EH (cell line): Measurements from ENCODE around the gene STAC3.

Experiments
- DNase-seq: peaks from one replicate; pipeline ENCODE4 v3.0.0-alpha.2; 2015; ENCODE audit warnings: low read depth

STAC3 gene

DNA sequence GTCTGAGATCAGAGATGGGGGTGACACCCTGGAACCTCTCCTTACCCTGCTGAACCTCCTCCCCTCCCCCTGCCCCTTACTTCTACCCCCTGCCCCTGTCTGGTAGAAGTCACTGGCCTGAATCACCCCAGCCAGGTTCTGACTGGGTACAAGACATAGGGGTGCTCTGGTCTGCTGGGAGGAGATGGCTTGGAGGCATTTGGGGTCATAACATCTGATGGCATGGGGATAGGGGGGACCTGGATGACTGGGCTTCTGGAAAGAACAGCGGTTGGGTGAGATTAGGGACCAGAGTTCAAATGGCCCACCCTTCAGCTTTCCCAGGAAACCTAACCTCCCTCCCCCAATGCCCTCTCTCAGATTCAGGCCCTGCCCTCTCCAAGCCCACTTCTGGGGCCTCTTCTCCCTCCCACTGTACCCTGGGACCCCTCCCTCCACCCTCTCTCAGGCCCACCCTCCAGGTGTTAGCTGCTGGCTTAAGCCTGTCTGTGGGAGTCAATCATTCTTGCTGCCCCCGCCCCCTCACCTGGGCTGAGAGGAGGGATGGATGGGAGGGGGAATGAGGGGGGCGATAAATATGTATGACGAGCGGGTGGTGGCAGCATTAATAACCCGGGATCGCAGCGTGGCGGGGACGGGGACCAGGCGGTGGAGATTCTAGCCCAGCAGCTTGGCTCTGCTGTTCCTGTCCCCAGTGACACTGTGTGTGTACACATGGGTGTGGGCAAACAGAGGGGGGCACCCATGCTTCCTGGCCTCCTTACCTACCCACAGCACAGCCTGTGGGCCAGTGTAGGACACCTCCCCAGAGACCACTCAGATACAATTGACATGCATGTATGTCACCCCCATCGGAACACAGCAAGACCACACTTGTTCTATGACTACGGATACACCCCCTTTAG is 28.4 kb downstream of the STAC3 start:
- no peak for DNase-seq

DNA sequence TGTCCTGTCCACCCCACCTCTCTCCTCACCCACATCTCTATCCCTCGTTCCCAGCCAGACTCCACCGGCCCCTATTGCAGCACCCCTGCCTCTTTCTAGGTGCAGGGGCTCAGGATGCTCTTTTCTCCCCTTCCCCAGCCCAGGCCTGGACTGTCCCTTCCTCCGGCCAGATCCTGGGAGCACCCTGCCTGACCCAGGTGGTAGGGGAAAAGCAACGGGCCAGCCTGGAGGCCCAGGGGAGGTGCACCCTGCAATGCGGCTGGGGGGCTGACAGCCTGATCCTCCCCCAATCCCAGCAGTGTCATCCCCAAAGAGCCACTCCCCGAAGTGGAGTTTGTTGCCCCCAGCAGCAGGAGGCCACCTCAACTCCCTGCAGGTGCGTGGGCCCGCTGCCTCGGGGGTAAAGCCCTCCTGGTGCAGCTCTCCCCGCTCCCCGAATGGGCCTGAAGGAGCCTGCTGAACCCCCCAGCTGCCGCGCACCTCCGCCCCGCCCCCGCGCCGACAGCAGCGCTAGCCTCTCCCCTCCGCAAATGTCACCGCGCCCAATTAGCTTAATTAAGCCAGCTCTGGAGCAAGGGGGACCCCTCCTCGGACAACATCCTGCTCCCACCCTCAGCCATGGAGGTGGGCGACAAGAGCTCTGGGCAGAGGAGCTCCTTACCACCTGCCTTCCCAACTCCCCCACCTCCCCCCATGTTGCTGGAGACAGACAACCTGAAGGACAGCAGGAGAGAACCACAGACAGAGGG is 29.6 kb downstream of the STAC3 start:
- no peak for DNase-seq

DNA sequence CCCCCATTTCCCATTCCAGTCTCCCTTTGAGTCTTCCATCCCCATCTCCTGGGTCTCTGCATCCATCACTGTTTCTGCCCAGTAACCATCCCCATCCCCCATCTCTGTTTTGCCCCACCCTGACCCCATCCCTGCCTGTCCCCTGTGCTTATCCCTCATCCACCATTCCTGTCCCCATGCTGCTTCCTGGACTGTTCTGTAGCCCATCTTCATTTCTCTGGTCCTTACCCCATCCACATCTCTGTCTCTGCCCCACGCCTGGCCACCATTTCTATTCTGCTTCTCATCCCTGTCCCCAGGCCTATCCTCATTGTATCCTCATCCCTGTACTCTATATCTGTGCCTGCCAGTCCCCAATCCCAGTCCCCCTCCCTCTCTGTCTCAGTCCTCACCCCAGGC is 30.2 kb downstream of the STAC3 start:
- DNase-seq: no peak

DNA sequence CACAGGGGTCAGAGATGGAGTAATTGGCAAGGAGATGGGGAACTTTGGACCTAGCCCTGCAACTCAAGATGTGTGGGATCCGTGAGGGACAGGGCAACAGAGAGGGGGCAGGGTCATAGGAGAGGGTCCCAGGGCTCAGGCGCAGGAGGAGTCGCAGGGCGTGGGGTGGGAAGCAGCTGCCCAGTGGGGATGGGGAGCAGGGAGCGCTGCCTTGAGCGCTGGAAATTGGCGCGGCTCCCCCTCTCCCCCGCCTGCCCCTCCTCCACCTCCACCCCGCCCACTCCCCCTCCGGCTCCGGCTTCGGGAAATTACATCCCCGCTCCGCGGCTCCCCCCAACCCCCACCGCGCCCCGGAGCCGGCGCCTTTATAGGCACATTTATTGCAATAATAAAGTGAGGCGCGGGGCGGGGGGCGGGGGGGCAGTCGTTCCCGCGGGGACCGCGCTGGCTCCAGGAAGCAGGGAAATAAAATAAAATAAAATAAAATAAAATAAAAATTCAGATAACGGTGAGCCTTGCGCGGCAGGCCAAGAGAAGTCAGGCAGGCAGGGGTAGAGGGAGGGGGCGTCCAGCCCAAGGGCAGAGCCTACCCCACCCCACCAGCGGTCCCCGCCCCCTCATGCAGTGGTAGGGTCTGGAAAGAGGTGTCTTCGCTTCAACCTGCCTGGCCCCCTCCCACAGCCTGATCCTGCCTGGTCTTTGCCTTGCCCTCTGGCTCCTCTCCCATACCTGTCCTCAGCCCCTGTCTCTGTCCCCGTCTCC is 30.8 kb downstream of the STAC3 start:
- DNase-seq: no peak

DNA sequence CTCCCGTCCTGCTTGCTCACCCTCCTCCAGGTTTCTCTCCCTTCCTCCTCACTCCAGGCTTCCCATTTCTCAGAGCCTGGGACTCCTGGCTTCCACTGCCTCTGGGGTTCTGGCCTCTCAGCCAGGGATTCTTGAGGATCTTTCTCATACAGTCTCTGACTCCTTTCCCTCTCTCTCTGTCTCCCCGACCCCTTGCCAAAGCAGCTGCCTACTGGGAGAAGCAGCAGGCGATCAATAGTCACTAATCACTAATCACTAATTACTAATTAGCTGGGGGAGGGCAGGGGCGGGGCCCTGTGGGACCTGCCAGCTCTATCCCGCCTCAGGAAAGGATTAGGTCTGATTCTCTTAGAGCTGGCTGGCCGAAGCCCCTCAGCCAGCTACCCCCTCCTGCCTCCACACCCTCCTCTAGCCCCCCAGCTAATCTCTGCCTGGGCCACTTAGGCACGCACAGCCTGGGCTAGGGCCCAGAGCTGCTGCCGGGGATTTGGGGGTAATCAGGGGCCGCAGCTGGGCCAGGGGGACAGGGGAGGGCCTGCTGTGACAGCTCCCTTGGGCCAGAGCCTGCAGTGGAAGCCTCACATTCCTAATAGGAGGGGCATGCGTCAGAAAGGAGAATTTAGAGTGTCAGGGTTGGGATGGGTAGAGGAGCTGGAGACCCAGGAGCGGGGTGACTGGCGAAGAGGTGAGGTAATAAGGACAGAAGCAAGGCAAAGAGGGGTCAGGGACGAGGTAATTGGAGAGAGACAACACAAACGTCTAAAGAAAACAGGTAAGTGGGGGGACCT is 31.6 kb downstream of the STAC3 start:
- no peak for DNase-seq

DNA sequence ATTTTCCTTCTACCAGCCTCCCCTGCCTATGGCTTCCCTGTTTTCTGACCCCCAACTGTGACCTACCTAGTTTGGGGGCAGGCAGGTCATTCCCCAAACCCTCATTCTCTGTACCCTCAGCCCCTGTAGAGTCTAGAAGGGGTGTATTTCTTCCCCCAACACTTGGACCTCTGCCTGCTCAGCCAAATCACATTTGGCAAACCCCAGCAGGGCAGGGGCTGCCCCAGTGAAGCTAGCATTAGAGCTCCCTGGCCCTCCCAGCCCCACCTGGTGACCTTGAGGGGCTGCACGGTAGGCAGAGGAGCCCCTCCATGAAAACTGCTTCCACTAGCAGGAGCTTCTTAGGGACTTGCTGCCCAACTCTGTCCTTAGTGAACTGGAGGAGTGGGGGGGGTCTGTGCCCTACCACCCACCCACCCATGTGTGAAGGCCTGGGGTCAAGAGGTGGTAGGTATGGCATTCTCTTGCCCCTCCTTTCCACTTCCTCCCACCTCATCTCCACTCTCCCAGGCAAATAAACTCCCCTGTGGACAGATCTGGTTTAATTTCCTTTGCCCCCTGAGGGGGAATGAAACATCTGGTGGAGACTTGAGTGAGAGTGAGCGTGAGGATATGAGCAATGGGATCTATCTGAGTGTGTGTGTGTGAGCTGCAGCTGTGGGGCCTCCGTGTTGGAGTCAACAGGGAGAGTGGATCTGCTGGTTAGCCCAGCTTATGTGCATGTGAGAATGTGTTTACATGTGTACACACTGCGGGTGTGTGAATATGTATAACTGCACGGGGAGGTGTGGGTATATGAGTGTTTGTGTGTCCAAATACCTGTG is 32.7 kb downstream of the STAC3 start:
- DNase-seq: peak; percentile 49

DNA sequence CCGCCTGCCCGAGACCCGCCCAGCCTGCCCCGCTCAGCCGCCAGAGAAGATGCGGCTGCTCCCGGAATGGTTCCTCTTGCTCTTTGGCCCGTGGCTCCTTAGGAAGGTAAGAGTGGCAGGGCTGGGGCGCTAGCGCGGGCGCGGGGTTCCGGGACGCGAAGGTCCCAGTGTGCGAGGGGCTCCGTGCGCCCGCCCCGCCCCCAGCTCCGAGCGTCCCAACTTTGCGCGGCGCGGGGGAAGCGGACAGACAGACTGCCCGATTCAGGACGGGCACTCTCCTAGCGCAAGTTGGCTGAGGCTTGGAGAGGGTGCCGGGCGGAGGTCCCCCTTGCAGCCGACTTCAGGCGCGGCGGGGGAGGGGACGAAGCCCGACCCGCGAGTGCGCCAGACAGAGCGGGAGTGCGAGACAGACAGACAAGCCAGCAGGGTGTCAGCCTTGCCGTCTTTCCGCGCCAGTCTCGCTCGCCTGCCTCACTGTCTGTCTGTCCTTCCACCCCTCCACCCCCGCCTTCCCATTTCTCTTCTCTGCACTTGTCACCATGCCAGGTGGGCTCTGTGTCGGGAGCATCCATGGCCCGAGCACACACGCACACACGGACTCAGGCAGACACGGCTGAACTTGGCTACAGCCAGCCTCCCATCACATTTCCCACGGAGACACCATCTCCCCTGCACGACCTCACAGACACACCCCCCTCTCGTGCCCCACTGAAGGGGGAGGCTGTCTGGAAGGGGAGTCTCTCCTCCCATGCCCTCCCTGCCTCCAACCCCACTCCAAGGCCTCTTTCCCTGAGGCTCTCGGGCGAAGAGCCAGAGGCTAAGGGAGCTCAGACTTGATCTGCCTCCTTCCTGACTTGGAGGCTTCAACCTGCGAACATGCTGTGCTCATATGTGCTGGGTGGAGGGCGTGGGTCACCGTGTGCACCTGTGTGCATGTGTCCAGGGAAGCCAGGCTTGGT is 33.8 kb downstream of the STAC3 start:
- DNase-seq: peak; percentile 46

DNA sequence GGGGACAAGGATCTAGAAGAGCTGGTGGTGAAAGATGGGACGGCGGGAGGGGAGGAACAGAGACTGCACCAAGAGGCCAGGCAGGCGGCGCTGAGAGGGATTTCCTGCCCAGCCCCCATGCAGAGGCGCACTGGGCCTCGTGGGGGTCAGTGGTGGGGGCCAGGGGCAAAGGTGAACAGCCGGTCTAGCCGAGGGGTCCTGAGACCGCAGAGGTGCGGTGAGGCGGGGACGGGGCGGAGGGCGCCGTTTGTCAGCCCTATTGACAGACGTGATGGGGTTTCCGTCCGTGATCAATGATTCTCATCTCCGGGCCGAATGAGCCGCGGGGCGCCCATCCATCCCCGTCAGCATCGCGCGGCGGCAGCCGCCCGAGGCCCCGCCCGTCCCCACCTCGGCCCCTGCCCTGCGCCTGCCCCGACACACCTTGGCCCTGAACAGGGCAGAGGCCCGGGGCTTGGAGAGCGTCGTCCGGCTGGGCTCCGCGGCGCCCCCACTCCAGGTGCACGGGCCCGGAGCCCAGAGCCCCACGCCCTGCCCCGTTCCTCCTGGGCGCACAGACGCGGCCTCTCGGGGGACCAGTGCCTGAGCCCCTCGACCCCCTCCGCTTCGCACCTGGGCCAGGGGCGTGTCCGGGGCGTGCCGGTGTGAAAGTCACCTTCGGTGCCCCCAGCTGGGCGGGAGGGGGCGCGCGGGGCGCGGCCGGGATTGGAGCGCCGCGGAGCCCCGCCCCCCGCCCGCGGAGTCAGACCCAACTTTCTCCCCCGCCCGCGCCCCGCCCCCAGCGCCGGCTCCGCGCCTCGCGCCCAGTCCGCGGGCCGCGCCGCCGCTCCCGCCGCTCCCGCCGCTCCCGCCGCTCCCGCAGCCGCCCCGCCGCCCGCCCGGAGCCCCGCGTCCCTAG is 34.7 kb downstream of the STAC3 start, which contains the start of gene NXPH4:
TSS of gene NXPH4 (plus strand) at position 781 of the 898 bp plus-strand sequence. CDS start 176 bp downstream, outside the sequence.
- DNase-seq: peak; percentile 43

DNA sequence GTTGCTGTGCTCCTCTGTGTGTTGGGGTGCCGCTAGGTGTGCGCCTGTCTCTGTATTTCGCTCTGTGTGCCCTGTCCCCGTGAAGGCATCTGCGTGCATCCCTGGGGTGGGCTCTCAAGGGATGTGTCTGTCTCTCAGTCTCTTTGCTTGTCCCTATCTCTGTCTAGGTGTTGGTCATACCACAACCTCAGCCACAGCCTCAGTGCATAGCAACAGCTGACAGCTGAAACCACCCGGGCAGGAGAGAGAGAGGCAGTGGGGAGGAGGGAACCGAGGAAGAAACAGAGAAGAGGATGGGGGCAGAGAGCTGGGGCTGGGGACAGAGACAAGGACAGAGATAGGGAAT is 35.3 kb downstream of the STAC3 start:
- DNase-seq: peak; percentile 45

DNA sequence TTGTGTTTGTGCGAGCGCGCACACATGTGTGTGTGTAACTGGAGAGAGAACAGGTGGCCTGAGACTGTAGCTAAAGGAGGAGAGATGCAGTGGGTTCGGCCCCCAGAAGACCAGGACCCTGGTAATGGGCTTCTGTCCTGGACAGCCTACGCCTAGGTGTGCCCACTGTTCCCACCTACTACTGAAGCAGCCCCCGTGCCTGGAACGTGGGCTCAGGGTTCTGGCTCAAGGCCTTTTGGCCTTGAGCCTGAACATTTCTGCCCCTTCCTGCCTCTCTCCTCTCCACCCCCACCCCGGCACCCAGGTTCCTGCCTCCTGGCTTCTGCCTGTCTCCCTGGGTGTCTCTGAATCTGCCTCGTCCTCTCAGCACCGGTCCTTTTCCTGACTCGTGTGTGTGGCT is 35.9 kb downstream of the STAC3 start:
- DNase-seq: no peak

DNA sequence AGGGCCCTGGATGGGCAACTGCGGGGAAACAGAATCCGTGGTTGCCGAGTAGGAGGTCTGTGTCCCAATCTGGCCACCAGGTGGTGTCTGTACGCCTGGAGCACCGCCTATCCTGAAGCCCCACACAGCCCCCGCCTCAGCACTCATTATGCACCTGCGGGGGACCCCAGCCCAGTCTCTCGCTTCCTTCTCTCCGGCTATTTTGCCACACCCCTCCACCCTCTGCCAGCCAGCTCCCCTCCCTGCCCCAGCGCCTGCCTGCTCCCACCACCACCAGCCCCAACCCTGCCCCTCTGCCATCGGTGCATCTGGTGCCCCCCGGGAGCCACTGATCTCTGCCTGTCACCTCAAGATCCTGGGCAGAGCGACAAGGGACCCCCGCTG is 36.6 kb downstream of the STAC3 start:
- peak; percentile 66 for DNase-seq

DNA sequence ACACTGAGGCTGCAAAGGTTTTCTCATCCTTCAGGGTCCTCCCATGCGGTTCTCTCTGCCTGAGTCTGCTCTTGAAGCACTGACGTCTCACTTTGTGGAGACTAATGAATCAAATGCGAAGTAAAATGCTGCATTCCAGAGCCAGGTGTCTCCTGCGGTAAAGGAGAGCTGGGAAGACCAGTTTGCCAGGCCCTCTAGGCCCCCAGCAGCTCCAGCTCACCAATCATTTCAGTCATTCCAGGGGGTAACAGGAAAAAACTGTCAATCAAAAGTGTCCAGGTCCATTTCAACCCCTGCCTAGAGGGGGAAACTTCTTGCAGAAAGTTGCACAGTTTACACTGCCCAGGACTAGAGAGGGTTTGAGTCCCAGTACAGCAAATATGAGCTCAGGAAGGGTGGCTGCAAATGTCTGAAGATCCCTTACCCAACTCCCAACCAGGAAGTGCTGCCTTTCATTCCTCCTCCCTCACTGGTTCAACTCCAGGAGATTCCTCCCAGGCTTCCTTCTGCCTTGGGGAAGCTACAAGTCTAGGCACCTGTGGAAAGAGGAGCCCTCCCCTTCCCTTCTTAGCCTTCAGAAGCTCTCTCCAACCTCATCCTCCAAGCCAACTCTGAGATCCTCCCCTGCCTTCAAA is 37.1 kb downstream of the STAC3 start:
- DNase-seq: no peak

DNA sequence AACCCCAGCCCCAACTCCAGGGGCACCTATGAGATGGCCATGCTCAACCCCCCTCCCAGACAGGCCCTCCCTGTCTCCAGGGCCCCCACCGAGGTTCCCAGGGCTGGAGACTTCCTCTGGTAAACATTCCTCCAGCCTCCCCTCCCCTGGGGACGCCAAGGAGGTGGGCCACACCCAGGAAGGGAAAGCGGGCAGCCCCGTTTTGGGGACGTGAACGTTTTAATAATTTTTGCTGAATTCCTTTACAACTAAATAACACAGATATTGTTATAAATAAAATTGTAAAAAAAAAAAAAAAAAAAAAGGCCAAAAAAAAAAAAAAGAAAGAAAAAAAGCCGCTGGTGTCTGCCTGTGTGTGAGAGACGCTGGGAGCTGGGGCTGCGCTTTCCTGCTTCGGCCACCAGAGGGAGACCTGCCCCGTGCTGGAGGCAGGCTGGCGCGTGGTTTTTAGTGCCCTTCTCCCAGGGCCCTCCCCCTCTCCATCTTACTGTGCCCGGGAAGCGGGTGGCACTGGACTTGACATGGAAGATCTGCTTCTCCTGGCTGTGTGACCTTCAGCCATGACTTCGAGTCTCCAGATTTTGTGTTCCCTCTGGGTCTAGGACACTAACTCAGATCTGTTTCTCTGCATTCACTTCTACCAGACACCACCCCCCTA is 37.8 kb downstream of the STAC3 start:
- peak; percentile 86 for DNase-seq

DNA sequence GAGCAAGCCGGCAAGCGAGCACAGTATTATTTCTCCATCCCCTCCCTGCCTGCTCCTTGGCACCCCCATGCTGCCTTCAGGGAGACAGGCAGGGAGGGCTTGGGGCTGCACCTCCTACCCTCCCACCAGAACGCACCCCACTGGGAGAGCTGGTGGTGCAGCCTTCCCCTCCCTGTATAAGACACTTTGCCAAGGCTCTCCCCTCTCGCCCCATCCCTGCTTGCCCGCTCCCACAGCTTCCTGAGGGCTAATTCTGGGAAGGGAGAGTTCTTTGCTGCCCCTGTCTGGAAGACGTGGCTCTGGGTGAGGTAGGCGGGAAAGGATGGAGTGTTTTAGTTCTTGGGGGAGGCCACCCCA is 38.3 kb downstream of the STAC3 start:
- DNase-seq: no peak

DNA sequence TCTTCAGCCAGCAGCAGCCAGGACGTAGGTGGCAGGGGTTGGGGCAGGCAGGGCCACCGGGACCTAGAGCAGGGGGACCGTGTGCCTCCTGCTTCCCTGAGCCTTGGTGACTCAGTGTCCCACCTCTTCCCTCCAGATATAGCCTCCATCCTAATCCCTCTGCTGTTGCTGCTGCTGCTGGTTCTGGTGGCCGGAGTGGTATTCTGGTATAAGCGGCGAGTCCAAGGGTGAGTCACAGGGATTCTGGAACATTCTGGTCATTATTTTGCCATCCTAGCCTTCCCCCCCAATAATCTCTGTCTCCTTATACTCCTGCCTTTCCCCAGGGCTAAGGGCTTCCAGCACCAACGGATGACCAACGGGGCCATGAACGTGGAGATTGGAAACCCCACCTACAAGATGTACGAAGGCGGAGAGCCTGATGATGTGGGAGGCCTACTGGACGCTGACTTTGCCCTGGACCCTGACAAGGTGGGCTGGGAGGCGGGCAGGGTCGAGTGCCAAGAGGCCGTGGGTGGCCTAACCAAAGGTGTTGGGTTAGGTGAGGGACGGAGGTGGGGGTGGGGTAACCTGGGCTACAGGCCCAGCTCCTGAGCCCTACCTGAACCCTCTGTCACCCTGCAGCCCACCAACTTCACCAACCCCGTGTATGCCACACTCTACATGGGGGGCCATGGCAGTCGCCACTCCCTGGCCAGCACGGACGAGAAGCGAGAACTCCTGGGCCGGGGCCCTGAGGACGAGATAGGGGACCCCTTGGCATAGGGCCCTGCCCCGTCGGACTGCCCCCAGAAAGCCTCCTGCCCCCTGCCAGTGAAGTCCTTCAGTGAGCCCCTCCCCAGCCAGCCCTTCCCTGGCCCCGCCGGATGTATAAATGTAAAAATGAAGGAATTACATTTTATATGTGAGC is 38.9 kb downstream of the STAC3 start:
- no peak for DNase-seq

DNA sequence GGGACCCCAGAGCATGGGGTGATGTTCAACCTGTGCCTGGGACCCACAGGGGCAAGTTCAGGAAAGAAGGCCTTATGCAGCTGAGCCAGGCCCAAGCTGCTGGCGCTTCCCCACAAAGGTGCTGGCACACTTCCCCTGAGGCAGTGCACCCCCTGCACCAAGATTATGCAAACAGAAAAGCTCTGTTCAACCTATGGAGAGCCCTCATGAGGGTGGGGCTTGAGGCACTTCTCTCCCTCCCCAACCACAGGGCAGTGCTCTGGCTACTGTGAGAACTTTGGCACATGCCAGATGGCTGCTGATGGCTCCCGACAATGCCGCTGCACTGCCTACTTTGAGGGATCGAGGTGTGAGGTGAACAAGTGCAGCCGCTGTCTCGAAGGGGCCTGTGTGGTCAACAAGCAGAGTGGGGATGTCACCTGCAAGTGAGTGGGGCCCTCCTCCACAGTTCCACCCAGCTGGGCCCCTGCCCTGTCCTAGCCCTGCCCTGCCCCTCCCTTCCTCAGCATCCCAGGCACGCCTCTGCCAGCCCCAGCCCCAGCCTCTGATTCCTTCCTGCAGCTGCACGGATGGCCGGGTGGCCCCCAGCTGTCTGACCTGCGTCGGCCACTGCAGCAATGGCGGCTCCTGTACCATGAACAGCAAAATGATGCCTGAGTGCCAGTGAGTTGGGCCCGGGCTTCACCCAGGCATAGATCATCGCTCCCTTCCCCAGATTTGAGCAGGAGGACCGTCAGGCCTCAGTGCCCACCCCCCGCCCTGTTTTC is 39.9 kb downstream of the STAC3 start:
- DNase-seq: no peak
